Measurements from ENCODE around the gene ARCN1. TPM values are rescaled to one million over a fixed set of nuclear protein-coding genes. Genes with fewer than 3 reads are reported as not detected.
A peak's percentile ranks its signal among the peaks of the same experiment; 100 is the strongest.

ARCN1 gene
- polyA plus RNA-seq, 1 donor from 2014 or later, result 67.2 TPM

GRCh38 chr11:118532852-118533768, 39.1 kb upstream of the ARCN1 start:
- Histone ChIP-seq H2AFZ (ENCODE audit: low read depth, low read length) (no peak overlapping the region), H3K4me2 (ENCODE audit: low read length) (no peak overlapping the region), H4K20me1 (ENCODE audit: insufficient read depth) (no peaks in the 10 kb centered on the region), H3F3A (ENCODE audit: insufficient read depth, low read length, poor library complexity, severe bottlenecking) (no peaks in the 10 kb centered on the region), H3K27ac (ENCODE audit: low read length) (no peak overlapping the region), H3K9ac (ENCODE audit: low read length) (no peak overlapping the region), H3K4me3 (ENCODE audit: low read length) (peak overlapping the region; percentile 82), H3K36me3 (ENCODE audit: insufficient read depth, low read length) (no peaks in the 10 kb centered on the region), H3K9me2 (ENCODE audit: insufficient read depth, low read length) (no peaks in the 10 kb centered on the region), H3K79me2 (replicated peaks; ENCODE audit: insufficient read depth, low read length) (peaks cover 24% of the 10 kb centered on the region), H3K27me3 (ENCODE audit: insufficient read depth, low read depth, low read length) (no peaks in the 10 kb centered on the region), H3K9me3 (ENCODE audit: low read length) (no peaks in the 10 kb centered on the region)
- TF ChIP-seq REST (IDR thresholded peaks at IDR 0.05; ENCODE audit: borderline replicate concordance) (no peak), EZH2 (IDR thresholded peaks at IDR 0.05; ENCODE audit: borderline replicate concordance, insufficient read depth, low read length, poor library complexity, severe bottlenecking) (no peak), EP300 (conservative IDR thresholded peaks at IDR 0.05; ENCODE audit: poor library complexity, severe bottlenecking) (no peak), TAF1 (IDR thresholded peaks at IDR 0.05; ENCODE audit: low read depth) (no peak), RAD21 (conservative IDR thresholded peaks at IDR 0.05) (no peak), SMC3 (conservative IDR thresholded peaks at IDR 0.05; ENCODE audit: poor library complexity) (no peak), MXI1 (conservative IDR thresholded peaks at IDR 0.05; ENCODE audit: poor library complexity, severe bottlenecking) (no peak), CTCF (IDR thresholded peaks at IDR 0.05; ENCODE audit: poor library complexity, severe bottlenecking) (no peak), POLR2AphosphoS5 (IDR thresholded peaks at IDR 0.05) (no peak)

GRCh38 chr11:118533769-118534729, 38.2 kb upstream of the ARCN1 start:
- no peaks in the 10 kb centered on the region for H3K27me3 ChIP-seq (ENCODE audit: insufficient read depth, low read depth, low read length)
- H3K9me2 ChIP-seq (ENCODE audit: insufficient read depth, low read length), result no peaks in the 10 kb centered on the region
- H4K20me1 ChIP-seq (ENCODE audit: insufficient read depth), result no peaks in the 10 kb centered on the region
- H3K36me3 ChIP-seq (ENCODE audit: insufficient read depth, low read length), result no peaks in the 10 kb centered on the region
- no peaks in the 10 kb centered on the region for H3F3A ChIP-seq (ENCODE audit: insufficient read depth, low read length, poor library complexity, severe bottlenecking)
- no peak overlapping the region for H2AFZ ChIP-seq (ENCODE audit: low read depth, low read length)
- H3K4me3 ChIP-seq (ENCODE audit: low read length), result no peak overlapping the region
- no peak for TF ChIP-seq EZH2 (IDR thresholded peaks at IDR 0.05; ENCODE audit: borderline replicate concordance, insufficient read depth, low read length, poor library complexity, severe bottlenecking)
- no peak for TF ChIP-seq TAF1 (IDR thresholded peaks at IDR 0.05; ENCODE audit: low read depth)
- no peak overlapping the region for H3K4me2 ChIP-seq (ENCODE audit: low read length)
- no peaks in the 10 kb centered on the region for H3K9me3 ChIP-seq (ENCODE audit: low read length)
- H3K79me2 ChIP-seq (replicated peaks; ENCODE audit: insufficient read depth, low read length), result peaks cover 24% of the 10 kb centered on the region
- H3K9ac ChIP-seq (ENCODE audit: low read length), result no peak overlapping the region
- H3K27ac ChIP-seq (ENCODE audit: low read length), result no peak overlapping the region
